ENCODE measurements around the gene KRTAP4-8.
"Not testable (repeated sequence)": the region's sequence is repeated elsewhere in the genome, so short reads cannot be mapped to it uniquely, and the experiment has no call there.

The KRTAP4-8 gene

GRCh38 chr17:41064301-41064700 lies 33.6 kb downstream of the KRTAP4-8 start:
- no peak for DNase-seq

- DNase-seq = no peak
These were observed 34.5 kb downstream of the KRTAP4-8 start for GRCh38 chr17:41063449-41063848.

GRCh38 chr17:41061964-41062363 lies 36.0 kb downstream of the KRTAP4-8 start:
- peak; percentile 97 for DNase-seq

GRCh38 chr17:41060052-41060604 lies 37.8 kb downstream of the KRTAP4-8 start, which contains the start of gene KRTAP2-3:
Gene KRTAP2-3, minus strand, starts transcription at chr17:41060114. Its CDS starts 64 bp downstream, at chr17:41060050.
- peak; percentile 98 for DNase-seq

- DNase-seq = peak; percentile 96
These were observed 38.5 kb downstream of the KRTAP4-8 start for GRCh38 chr17:41059276-41060051.

- DNase-seq = peak; percentile 45
These were observed 39.2 kb downstream of the KRTAP4-8 start for GRCh38 chr17:41058741-41059140.

- no peak for DNase-seq
These were observed 40.4 kb downstream of the KRTAP4-8 start for GRCh38 chr17:41057547-41057946.

GRCh38 chr17:41055130-41055529 lies 42.8 kb downstream of the KRTAP4-8 start, which contains the start of gene KRTAP2-2:
Gene KRTAP2-2, minus strand, starts transcription at chr17:41055230. Its CDS starts 19 bp downstream, at chr17:41055211.
- not testable (repeated sequence) for DNase-seq

- DNase-seq = not testable (repeated sequence)
These were observed 43.4 kb downstream of the KRTAP4-8 start for GRCh38 chr17:41054556-41054955.

- DNase-seq = no peak
These were observed 43.9 kb downstream of the KRTAP4-8 start for GRCh38 chr17:41054025-41054424.

GRCh38 chr17:41052566-41052965 lies 45.4 kb downstream of the KRTAP4-8 start:
- peak; percentile 73 for DNase-seq

GRCh38 chr17:41049110-41049509 lies 48.8 kb downstream of the KRTAP4-8 start:
- peak; percentile 95 for DNase-seq

GRCh38 chr17:41048441-41048840 lies 49.5 kb downstream of the KRTAP4-8 start:
- DNase-seq = peak; percentile 95

All from EL (cell line).